Hepatocyte (in vitro differentiated cells): ENCODE measurements around the gene PTPN11. TPM values are rescaled to one million over a fixed set of nuclear protein-coding genes. Genes with fewer than 3 reads are reported as not detected.

ENCODE experiments used
- DNase-seq: peaks from one replicate; pipeline ENCODE4 v3.0.0-alpha.2; 2016; ENCODE audit warnings: low spot score
- H2AFZ ChIP-seq: fragments of 200-600 bp; sonication (generic); 2 replicates; pipeline ENCODE4 v1.6.0; 2016; ENCODE audit warnings: antibody characterized with exemption, mild to moderate bottlenecking
- H3K27ac ChIP-seq: fragments of 200-600 bp; sonication (generic); 2 replicates; pipeline ENCODE4 v1.5.1; 2016; ENCODE audit warnings: mild to moderate bottlenecking
- H3K27me3 ChIP-seq: fragments of 200-600 bp; sonication (generic); 2 replicates; pipeline ENCODE4 v1.6.1; 2016
- H3K36me3 ChIP-seq: fragments of 200-600 bp; sonication (generic); replicated peaks from 2 replicates; pipeline ENCODE4 v1.5.1; 2016; ENCODE audit warnings: low read depth; ENCODE audit not compliant: insufficient read depth
- H3K4me1 ChIP-seq: fragments of 200-600 bp; sonication (generic); 2 replicates; pipeline ENCODE4 v1.5.1; 2016; ENCODE audit warnings: mild to moderate bottlenecking, moderate library complexity; ENCODE audit not compliant: insufficient read depth
- H3K4me2 ChIP-seq: fragments of 200-600 bp; sonication (generic); 2 replicates; pipeline ENCODE4 v1.6.0; 2016
- H3K4me3 ChIP-seq: fragments of 200-600 bp; sonication (generic); 2 replicates; pipeline ENCODE4 v1.5.1; 2016; ENCODE audit warnings: mild to moderate bottlenecking
- H3K79me2 ChIP-seq: fragments of 200-600 bp; sonication (generic); 2 replicates; pipeline ENCODE4 v1.6.0; 2017; ENCODE audit warnings: mild to moderate bottlenecking
- H3K9me2 ChIP-seq: fragments of 200-600 bp; sonication (generic); replicated peaks from 2 replicates; pipeline ENCODE4 v1.6.0; 2017; ENCODE audit warnings: mild to moderate bottlenecking; ENCODE audit not compliant: insufficient read depth
- H3K9me3 ChIP-seq: fragments of 200-600 bp; sonication (generic); 2 replicates; pipeline ENCODE4 v1.5.1; 2016; ENCODE audit warnings: low read depth, mild to moderate bottlenecking
- H4K20me1 ChIP-seq: fragments of 200-600 bp; sonication (generic); 2 replicates; pipeline ENCODE4 v1.6.0; 2016; ENCODE audit warnings: mild to moderate bottlenecking; ENCODE audit not compliant: insufficient read depth, poor library complexity, severe bottlenecking
- CTCF ChIP-seq: fragments of 200-600 bp; sonication (generic); IDR thresholded peaks from 2 replicates; pipeline ENCODE4 v1.5.1; 2016; ENCODE audit warnings: antibody characterized with exemption, mild to moderate bottlenecking; ENCODE audit not compliant: poor library complexity
- EZH2 ChIP-seq: fragments of 200-600 bp; sonication (generic); IDR thresholded peaks from 2 replicates; pipeline ENCODE4 v1.6.1; 2016; ENCODE audit warnings: antibody characterized with exemption, mild to moderate bottlenecking, borderline replicate concordance
- EZH2phosphoT487 ChIP-seq: fragments of 200-600 bp; sonication (generic); IDR thresholded peaks from one replicate; pipeline ENCODE4 v1.6.1; 2018; ENCODE audit warnings: antibody characterized with exemption, mild to moderate bottlenecking, low read depth, moderate library complexity; ENCODE audit not compliant: unreplicated experiment, severe bottlenecking
- WGBS: methylation state at CpG from one replicate; pipeline ENCODE4 v1.1.6; 2016; ENCODE audit warnings: low lambda C conversion rate; ENCODE audit errors: missing lambda C conversion rate; 5-methylcytosine and 5-hydroxymethylcytosine counted together
- polyA plus RNA-seq: library from polyadenylated mRNA; unstranded; fragments of >200 nt; fragmentation: Nextera tagmentation; extraction: Ambion mirVana; gene quantifications from 2 replicates; pipeline ENCODE4 v1.2.1, GENCODE V29; 2016
- total RNA-seq: library from RNA; depleted of rRNA; stranded (reverse); fragments of >200 nt; gene quantifications from 2 replicates; pipeline ENCODE4 v1.2.3, GENCODE V29; 2014

Gene PTPN11
- total and polyA plus RNA-seq, 2 experiments from 2014 or later = 66.6 to 102 TPM

- H3K9me2 ChIP-seq = no peaks in the 10 kb centered on the region
- H3K4me2 ChIP-seq = no peak overlapping the region
- H3K4me1 ChIP-seq = no peaks in the 10 kb centered on the region
- no peaks in the 10 kb centered on the region for H4K20me1 ChIP-seq
- no peaks in the 10 kb centered on the region for H3K9me3 ChIP-seq
- H3K27me3 ChIP-seq = no peaks in the 10 kb centered on the region
- H3K27ac ChIP-seq = no peak overlapping the region
- DNase-seq = no peak
- no peak for TF ChIP-seq EZH2phosphoT487
- no peak for TF ChIP-seq EZH2
- 87% methylated on average over 4 of the region's 4 CpGs for WGBS
- no peak overlapping the region for H2AFZ ChIP-seq
- no peak overlapping the region for H3K4me3 ChIP-seq
- no peaks in the 10 kb centered on the region for H3K79me2 ChIP-seq
- H3K36me3 ChIP-seq = no peaks in the 10 kb centered on the region
Observed at GRCh38 chr12:112527501-112527900, 108.8 kb downstream of the PTPN11 start.

- no peak overlapping the region for H3K4me2 ChIP-seq
- H3K36me3 ChIP-seq = no peaks in the 10 kb centered on the region
- H3K9me3 ChIP-seq = no peaks in the 10 kb centered on the region
- H3K4me3 ChIP-seq = no peak overlapping the region
- TF ChIP-seq CTCF (no peak), EZH2 (no peak), EZH2phosphoT487 (no peak)
- H2AFZ ChIP-seq = no peak overlapping the region
- DNase-seq = no peak
- no peaks in the 10 kb centered on the region for H4K20me1 ChIP-seq
- H3K9me2 ChIP-seq = no peaks in the 10 kb centered on the region
- H3K4me1 ChIP-seq = no peaks in the 10 kb centered on the region
- WGBS = 100% methylated on average over 1 of the region's 1 CpG
- H3K27me3 ChIP-seq = no peaks in the 10 kb centered on the region
- no peaks in the 10 kb centered on the region for H3K79me2 ChIP-seq
- no peak overlapping the region for H3K27ac ChIP-seq
Observed at GRCh38 chr12:112528521-112528920, 109.8 kb downstream of the PTPN11 start.

GRCh38 chr12:112530941-112531340 lies 112.2 kb downstream of the PTPN11 start:
- TF ChIP-seq EZH2phosphoT487 = no peak
- Histone ChIP-seq H3K79me2 (no peaks in the 10 kb centered on the region), H3K4me2 (no peak overlapping the region), H3K27me3 (no peaks in the 10 kb centered on the region), H3K4me3 (no peak overlapping the region), H3K27ac (no peak overlapping the region), H3K9me2 (no peaks in the 10 kb centered on the region), H3K9me3 (no peaks in the 10 kb centered on the region), H2AFZ (no peak overlapping the region), H3K4me1 (no peaks in the 10 kb centered on the region), H3K36me3 (no peaks in the 10 kb centered on the region), H4K20me1 (no peaks in the 10 kb centered on the region)
- no peak for DNase-seq
- 77% methylated on average over 2 of the region's 2 CpGs for WGBS

- Histone ChIP-seq H3K36me3 (no peaks in the 10 kb centered on the region), H3K4me1 (no peaks in the 10 kb centered on the region), H3K4me2 (no peak overlapping the region), H3K9me3 (no peaks in the 10 kb centered on the region), H3K79me2 (no peaks in the 10 kb centered on the region), H3K27me3 (no peaks in the 10 kb centered on the region), H2AFZ (no peak overlapping the region), H4K20me1 (no peaks in the 10 kb centered on the region), H3K4me3 (no peak overlapping the region), H3K27ac (no peak overlapping the region), H3K9me2 (no peaks in the 10 kb centered on the region)
- no peak for TF ChIP-seq CTCF
- TF ChIP-seq EZH2phosphoT487 = no peak
- TF ChIP-seq EZH2 = no peak
- no peak for DNase-seq
- 80% methylated on average over 1 of the region's 1 CpG for WGBS
Observed at GRCh38 chr12:112532106-112532505, 113.4 kb downstream of the PTPN11 start.
